ENCODE results near the gene RCOR1. TPM values are rescaled to one million over a fixed set of nuclear protein-coding genes. Genes with fewer than 3 reads are reported as not detected.

RCOR1 gene
- total and polyA plus RNA-seq, 2 of the 8 experiments (the other 6 are each of a cell fraction or from before 2014, with no cell fraction given) = 12.3 to 26.3 TPM

DNA sequence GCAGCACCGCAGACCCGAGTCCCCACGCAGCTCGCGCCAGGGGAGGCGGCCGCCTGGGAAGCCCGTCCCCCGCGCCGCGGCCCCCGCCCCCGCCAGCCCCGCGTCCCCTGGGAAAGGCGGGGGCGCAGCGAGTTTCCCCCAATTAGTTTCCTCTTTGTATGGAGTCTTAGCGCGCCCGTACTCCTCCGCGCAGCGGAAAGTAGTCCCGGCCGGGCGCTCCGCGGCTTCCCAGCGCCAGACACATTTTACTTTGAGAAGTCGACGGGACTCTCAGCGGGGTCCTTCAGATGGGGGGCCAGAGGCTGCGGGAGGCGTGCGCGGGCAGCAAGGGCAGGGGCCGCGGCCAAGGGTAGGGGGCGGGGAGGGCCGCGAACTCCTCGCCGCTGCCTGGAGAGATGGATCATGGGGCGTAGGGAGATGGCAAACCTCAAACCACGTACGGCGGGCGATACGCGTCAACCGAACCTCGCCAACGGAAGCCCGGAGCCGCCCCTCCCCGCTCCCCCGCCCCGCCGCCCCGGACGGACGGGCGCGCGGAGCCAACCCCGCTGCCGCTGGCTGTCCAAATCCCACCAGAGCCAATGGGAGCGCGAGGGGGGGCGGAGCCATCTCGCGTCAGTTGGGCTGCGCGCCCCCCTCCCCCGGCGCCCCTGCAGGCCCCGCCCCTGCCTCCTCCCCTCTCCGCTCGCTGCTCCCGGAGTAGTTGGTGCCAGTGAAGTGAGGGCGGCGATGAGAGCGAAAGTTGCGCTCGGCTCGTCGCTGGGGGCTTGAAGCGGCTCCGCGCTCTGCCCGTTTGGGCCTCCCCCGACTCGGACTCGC, at the start of gene RCOR1 (continued):
- TF ChIP-seq SAP30 (IDR thresholded peaks at IDR 0.05; ENCODE audit: insufficient read depth, insufficient replicate concordance, low read length) (no peak), CHD1 (IDR thresholded peaks at IDR 0.05; ENCODE audit: low read depth, low read length) (no peak), SP1 (IDR thresholded peaks at IDR 0.05; ENCODE audit: low read depth, low read length) (peak; percentile 45; the same call in 1 of the 2 replicates), TCF12 (IDR thresholded peaks at IDR 0.05; ENCODE audit: low read depth, low read length) (no peak), TBP (IDR thresholded peaks at IDR 0.05; ENCODE audit: low read depth, low read length) (peak; percentile 75), KDM4A (IDR thresholded peaks at IDR 0.05; ENCODE audit: low read depth, low read length, severe bottlenecking) (peak; percentile 46), EZH2 (IDR thresholded peaks at IDR 0.05; ENCODE audit: low read depth, low read length, severe bottlenecking) (no peak), JUN (IDR thresholded peaks at IDR 0.05; ENCODE audit: low read depth, low read length) (no peak), SIX5 (IDR thresholded peaks at IDR 0.05; ENCODE audit: low read depth, low read length) (no peak), MAFK (IDR thresholded peaks at IDR 0.05; ENCODE audit: low read depth, low read length) (no peak)
